Adrenal gland (tissue), 12 donors: ENCODE data around the gene IL36G. TPM values are rescaled to one million over a fixed set of nuclear protein-coding genes. Genes with fewer than 3 reads are reported as not detected.

Experiments
- DNase-seq, 7 donors: peaks; one replicate each; pipeline ENCODE4 v3.0.0-alpha.2; 2019 to 2020
- H3K27ac ChIP-seq, 5 donors: fragments of 200-600 bp; sonication (generic) in 4 of 5; 1 replicate in 3 of 5; 2 replicates in 2 of 5; pipeline versions ENCODE4 v1.5.1 to v1.8.0; 2016 to 2020; ENCODE audit warnings: mild to moderate bottlenecking in 1 of 5
- H3K27me3 ChIP-seq: fragments of 200-600 bp; 2 replicates; pipeline ENCODE4 v1.8.0; 2021
- H3K36me3 ChIP-seq, 2 donors: fragments of 200-600 bp; replicated peaks in 1 of 2; 1 replicate in 1 of 2; 2 replicates in 1 of 2; pipeline versions ENCODE4 v1.5.1 to v1.8.0; 2018 to 2022
- H3K4me1 ChIP-seq, 2 donors: fragments of 200-600 bp; replicated peaks in 1 of 2; 1 replicate in 1 of 2; 2 replicates in 1 of 2; pipeline versions ENCODE4 v1.5.1 to v1.8.0; 2018 to 2021
- H3K4me3 ChIP-seq, 4 donors: fragments of 200-600 bp; sonication (generic) in 3 of 4; one replicate each; pipeline ENCODE4 v1.5.1; 2016 to 2018
- H3K9me3 ChIP-seq, 3 donors: fragments of 200-600 bp; sonication (generic) in 1 of 3; replicated peaks in 1 of 3; 1 replicate in 2 of 3; 2 replicates in 1 of 3; pipeline versions ENCODE4 v1.5.1 to v1.8.0; 2016 to 2021
- CTCF ChIP-seq, 6 experiments: fragments of 450-650 bp in 4 of 6; fragments of 200-600 bp in 2 of 6; sonication (generic) in 1 of 6; IDR thresholded peaks; 1 replicate in 5 of 6; 2 replicates in 1 of 6; pipeline versions ENCODE4 v1.5.1 to v1.8.0; 2016 to 2021; ENCODE audit warnings: antibody characterized with exemption in 6 of 6, mild to moderate bottlenecking in 2 of 6, moderate library complexity in 1 of 6
- POLR2A ChIP-seq, 2 donors: fragments of 450-650 bp; IDR thresholded peaks; one replicate each; pipeline ENCODE4 v1.6.1; 2017; ENCODE audit warnings: antibody characterized with exemption in 2 of 2, mild to moderate bottlenecking in 2 of 2, moderate library complexity in 1 of 2
- WGBS, 4 donors: extraction: QIAGEN DNeasy Blood & Tissue Kit in 2 of 4; methylation state at CpG; one replicate each; pipeline versions ENCODE4 v1.1.5 to v1.1.7; 2013 to 2017; 5-methylcytosine and 5-hydroxymethylcytosine counted together
- intact Hi-C, 2 donors: fragments of 100-400 bp; cut with DNase I; formaldehyde crosslinking; loops; one replicate each; pipeline versions ENCODE4 v1.14.1 to v1.15.0; 2022 to 2023
- polyA plus RNA-seq, 3 donors: library from polyadenylated mRNA; stranded (reverse); fragments of 200-250 nt in 2 of 3; fragments of 350-450 nt in 1 of 3; fragmentation: Illumina TruSeq in 1 of 3; extraction: RNeasy Lipid Tissue Mini Kit (QIAGEN cat#74804) in 1 of 3; gene quantifications; one replicate each; pipeline ENCODE4 v1.2.3, GENCODE V29; 2013 to 2014
- total RNA-seq, 9 donors: library from RNA; depleted of rRNA in 4 of 9; stranded (reverse); fragments of >200 nt in 4 of 9; fragments of 120-200 nt in 1 of 9; fragmentation: NEBNext Ultra II Directional in 1 of 9; extraction: Animal tissue kit (Norgen Biotek cat#: 25700) in 1 of 9; gene quantifications; one replicate each; pipeline versions ENCODE4 v1.1.0 to v1.2.4, GENCODE V29; 2013 to 2023
- donor health status: healthy with polysubstance abuse.
- donor health status: Bipolar disorder and iron deficiency.
- donor health status: DM: yes; HTN: yes; CAD: no.
- donor health status: DM: no; HTN: no; CAD: no.
- donor health status: DM: no; HTN: no; CAD: no.
- donor health status: DM: yes; HTN: yes; CAD: no.

IL36G gene
- total and polyA plus RNA-seq, 12 donors: 0.28 TPM; not detected in 11

GRCh38 chr2:113015042-113015441, 37.2 kb downstream of the IL36G start:
- intact Hi-C loops: no loop called here
- no peak overlapping the region for H3K27ac ChIP-seq
- no peaks in the 10 kb centered on the region for H3K9me3 ChIP-seq
- H3K36me3 ChIP-seq: no peaks in the 10 kb centered on the region
- 45 to 66% (median 51%) methylated on average over 1 of the region's 1 CpG for WGBS, 4 donors
- no peak for DNase-seq
- H3K4me3 ChIP-seq: no peak overlapping the region
- peaks cover 6% of the 10 kb centered on the region for H3K27me3 ChIP-seq
- H3K4me1 ChIP-seq: no peaks in the 10 kb centered on the region
- TF ChIP-seq CTCF (IDR thresholded peaks at IDR 0.05) (no peak), POLR2A (IDR thresholded peaks at IDR 0.05) (no peak)

GRCh38 chr2:113015655-113016054, 37.8 kb downstream of the IL36G start:
- Histone ChIP-seq H3K9me3 (no peaks in the 10 kb centered on the region), H3K4me1 (no peaks in the 10 kb centered on the region), H3K27ac (no peak overlapping the region), H3K27me3 (peaks cover 6% of the 10 kb centered on the region), H3K4me3 (no peak overlapping the region), H3K36me3 (no peaks in the 10 kb centered on the region)
- intact Hi-C loops: no loop called here
- 78 to 87% (median 83%) methylated on average over 2 of the region's 2 CpGs for WGBS, 4 donors
- TF ChIP-seq POLR2A (IDR thresholded peaks at IDR 0.05) (no peak), CTCF (IDR thresholded peaks at IDR 0.05) (no peak)
- no peak for DNase-seq

- no peaks in the 10 kb centered on the region for H3K36me3 ChIP-seq
- no peak overlapping the region for H3K27ac ChIP-seq
- no peak for DNase-seq
- 61 to 85% (median 77%) methylated on average over 3 of the region's 3 CpGs for WGBS, 4 donors
- intact Hi-C loops: no loop called here
- no peaks in the 10 kb centered on the region for H3K4me1 ChIP-seq
- no peak overlapping the region for H3K4me3 ChIP-seq
- no peak for TF ChIP-seq CTCF (IDR thresholded peaks at IDR 0.05)
- TF ChIP-seq POLR2A (IDR thresholded peaks at IDR 0.05): no peak
- H3K9me3 ChIP-seq: no peaks in the 10 kb centered on the region
- H3K27me3 ChIP-seq: peaks cover 6% of the 10 kb centered on the region
Observed at GRCh38 chr2:113018509-113018908, 40.7 kb downstream of the IL36G start.

- no peaks in the 10 kb centered on the region for H3K27me3 ChIP-seq
- H3K9me3 ChIP-seq: no peaks in the 10 kb centered on the region
- intact Hi-C loops: no loop called here
- DNase-seq: no peak
- no peak for TF ChIP-seq CTCF (IDR thresholded peaks at IDR 0.05)
- no peak overlapping the region for H3K4me3 ChIP-seq
- WGBS, 4 donors: 44 to 63% (median 51%) methylated on average over 4 of the region's 4 CpGs
- no peaks in the 10 kb centered on the region for H3K36me3 ChIP-seq
- no peaks in the 10 kb centered on the region for H3K4me1 ChIP-seq
- no peak overlapping the region for H3K27ac ChIP-seq
Observed at GRCh38 chr2:113021312-113021711, 43.5 kb downstream of the IL36G start.
